ENCODE results near the gene RSPO1.

DNA sequence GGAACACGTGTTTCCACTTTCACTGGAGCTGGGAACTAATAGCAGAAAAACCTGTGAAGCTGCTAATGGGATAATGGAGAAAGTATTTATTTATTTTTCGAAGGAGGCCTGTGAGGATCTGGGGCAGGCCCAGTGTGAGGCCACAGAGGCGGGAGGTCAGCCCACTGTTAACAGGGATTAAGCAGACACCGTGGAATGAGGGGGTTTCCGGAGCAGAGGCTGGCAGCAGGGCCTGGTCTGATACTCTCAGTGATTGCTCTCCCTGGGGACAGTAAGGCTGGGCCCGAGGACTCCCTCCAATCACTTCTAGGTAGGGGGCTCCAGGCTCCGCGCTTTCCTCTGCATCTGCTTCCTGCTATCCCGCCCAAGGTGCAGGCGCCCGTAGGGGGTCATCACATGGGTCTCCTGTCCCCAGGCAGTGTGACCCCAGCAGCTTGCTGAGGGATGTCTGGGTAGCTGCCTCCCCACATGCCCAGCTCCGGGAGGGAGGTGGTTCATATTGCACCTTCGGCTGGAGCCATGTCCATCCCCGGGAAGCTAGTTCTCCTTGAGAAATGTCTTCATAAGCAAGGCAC lies 28.8 kb upstream of the RSPO1 start:
- TF ChIP-seq, protein P1, sequence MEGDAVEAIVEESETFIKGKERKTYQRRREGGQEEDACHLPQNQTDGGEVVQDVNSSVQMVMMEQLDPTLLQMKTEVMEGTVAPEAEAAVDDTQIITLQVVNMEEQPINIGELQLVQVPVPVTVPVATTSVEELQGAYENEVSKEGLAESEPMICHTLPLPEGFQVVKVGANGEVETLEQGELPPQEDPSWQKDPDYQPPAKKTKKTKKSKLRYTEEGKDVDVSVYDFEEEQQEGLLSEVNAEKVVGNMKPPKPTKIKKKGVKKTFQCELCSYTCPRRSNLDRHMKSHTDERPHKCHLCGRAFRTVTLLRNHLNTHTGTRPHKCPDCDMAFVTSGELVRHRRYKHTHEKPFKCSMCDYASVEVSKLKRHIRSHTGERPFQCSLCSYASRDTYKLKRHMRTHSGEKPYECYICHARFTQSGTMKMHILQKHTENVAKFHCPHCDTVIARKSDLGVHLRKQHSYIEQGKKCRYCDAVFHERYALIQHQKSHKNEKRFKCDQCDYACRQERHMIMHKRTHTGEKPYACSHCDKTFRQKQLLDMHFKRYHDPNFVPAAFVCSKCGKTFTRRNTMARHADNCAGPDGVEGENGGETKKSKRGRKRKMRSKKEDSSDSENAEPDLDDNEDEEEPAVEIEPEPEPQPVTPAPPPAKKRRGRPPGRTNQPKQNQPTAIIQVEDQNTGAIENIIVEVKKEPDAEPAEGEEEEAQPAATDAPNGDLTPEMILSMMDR (IDR thresholded peaks at IDR 0.05): no peak
- TF ChIP-seq POLR2AphosphoS5 (IDR thresholded peaks at IDR 0.05; ENCODE audit: low read depth, low read length) (no peak), TCF7L2 (IDR thresholded peaks at IDR 0.05; ENCODE audit: low read depth, low read length) (no peak), SIN3A (IDR thresholded peaks at IDR 0.05; ENCODE audit: borderline replicate concordance, insufficient read depth, low read depth, low read length) (no peak)
- TF ChIP-seq, protein P2, sequence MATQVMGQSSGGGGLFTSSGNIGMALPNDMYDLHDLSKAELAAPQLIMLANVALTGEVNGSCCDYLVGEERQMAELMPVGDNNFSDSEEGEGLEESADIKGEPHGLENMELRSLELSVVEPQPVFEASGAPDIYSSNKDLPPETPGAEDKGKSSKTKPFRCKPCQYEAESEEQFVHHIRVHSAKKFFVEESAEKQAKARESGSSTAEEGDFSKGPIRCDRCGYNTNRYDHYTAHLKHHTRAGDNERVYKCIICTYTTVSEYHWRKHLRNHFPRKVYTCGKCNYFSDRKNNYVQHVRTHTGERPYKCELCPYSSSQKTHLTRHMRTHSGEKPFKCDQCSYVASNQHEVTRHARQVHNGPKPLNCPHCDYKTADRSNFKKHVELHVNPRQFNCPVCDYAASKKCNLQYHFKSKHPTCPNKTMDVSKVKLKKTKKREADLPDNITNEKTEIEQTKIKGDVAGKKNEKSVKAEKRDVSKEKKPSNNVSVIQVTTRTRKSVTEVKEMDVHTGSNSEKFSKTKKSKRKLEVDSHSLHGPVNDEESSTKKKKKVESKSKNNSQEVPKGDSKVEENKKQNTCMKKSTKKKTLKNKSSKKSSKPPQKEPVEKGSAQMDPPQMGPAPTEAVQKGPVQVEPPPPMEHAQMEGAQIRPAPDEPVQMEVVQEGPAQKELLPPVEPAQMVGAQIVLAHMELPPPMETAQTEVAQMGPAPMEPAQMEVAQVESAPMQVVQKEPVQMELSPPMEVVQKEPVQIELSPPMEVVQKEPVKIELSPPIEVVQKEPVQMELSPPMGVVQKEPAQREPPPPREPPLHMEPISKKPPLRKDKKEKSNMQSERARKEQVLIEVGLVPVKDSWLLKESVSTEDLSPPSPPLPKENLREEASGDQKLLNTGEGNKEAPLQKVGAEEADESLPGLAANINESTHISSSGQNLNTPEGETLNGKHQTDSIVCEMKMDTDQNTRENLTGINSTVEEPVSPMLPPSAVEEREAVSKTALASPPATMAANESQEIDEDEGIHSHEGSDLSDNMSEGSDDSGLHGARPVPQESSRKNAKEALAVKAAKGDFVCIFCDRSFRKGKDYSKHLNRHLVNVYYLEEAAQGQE (IDR thresholded peaks at IDR 0.05; ENCODE audit: insufficient read depth in 1 of 2, low read depth in 2 of 2, low read length in 1 of 2): no peak

All from Panc1 (cell line).